Testis (tissue), 3 donors: ENCODE data around the gene LRRC4C. TPM values are rescaled to one million over a fixed set of nuclear protein-coding genes. Genes with fewer than 3 reads are reported as not detected.

ENCODE experiments used
- DNase-seq: peaks from one replicate; pipeline ENCODE4 v3.0.0-alpha.2; 2019
- H3K27ac ChIP-seq, 2 donors: fragments of 200-600 bp; sonication (generic); one replicate each; pipeline ENCODE4 v1.5.1; 2019
- H3K27me3 ChIP-seq: fragments of 200-600 bp; sonication (generic); one replicate; pipeline ENCODE4 v1.5.1; 2019
- H3K36me3 ChIP-seq: fragments of 200-600 bp; sonication (generic); one replicate; pipeline ENCODE4 v1.5.1; 2017; ENCODE audit warnings: low read depth; ENCODE audit errors: missing control alignments
- H3K4me1 ChIP-seq: fragments of 200-600 bp; sonication (generic); one replicate; pipeline ENCODE4 v1.5.1; 2019
- H3K4me3 ChIP-seq, 2 donors: fragments of 200-600 bp; sonication (generic); one replicate each; pipeline ENCODE4 v1.5.1; 2017 to 2019
- H3K9me3 ChIP-seq: fragments of 200-600 bp; sonication (generic); one replicate; pipeline ENCODE4 v1.5.1; 2017
- CTCF ChIP-seq, 3 experiments: fragments of 450-650 bp in 2 of 3; fragments of 200-600 bp in 1 of 3; sonication (generic) in 1 of 3; IDR thresholded peaks; one replicate each; pipeline ENCODE4 v1.5.1; 2016 to 2019; ENCODE audit warnings: antibody characterized with exemption in 3 of 3, mild to moderate bottlenecking in 2 of 3, moderate library complexity in 1 of 3
- POLR2A ChIP-seq: fragments of 450-650 bp; IDR thresholded peaks from one replicate; pipeline ENCODE4 v1.6.1; 2017; ENCODE audit warnings: antibody characterized with exemption, mild to moderate bottlenecking, moderate library complexity
- WGBS, 2 donors: methylation state at CpG; one replicate each; pipeline ENCODE4 v1.1.5; 2018; 5-methylcytosine and 5-hydroxymethylcytosine counted together
- intact Hi-C: fragments of 100-400 bp; cut with DNase I; formaldehyde crosslinking; loops from one replicate; pipeline ENCODE4 v1.15.1; 2023; ENCODE audit warnings: low total_unique reads
- polyA plus RNA-seq: library from polyadenylated mRNA; stranded (reverse); fragments of 350-450 nt; fragmentation: Illumina TruSeq; extraction: RNeasy Lipid Tissue Mini Kit (QIAGEN cat#74804); gene quantifications from one replicate; pipeline ENCODE4 v1.2.3, GENCODE V29; 2014; ENCODE audit warnings: low read depth, low replicate concordance; ENCODE audit not compliant: insufficient read depth
- total RNA-seq, 2 donors: library from RNA; depleted of rRNA; stranded (reverse); fragments of >200 nt; gene quantifications; one replicate each; pipeline ENCODE4 v1.2.3, GENCODE V29; 2016

LRRC4C gene
- total and polyA plus RNA-seq, 3 donors from 2014 or later, result 0.16 to 0.56 (median 0.45) TPM

- peak; percentile 17 for DNase-seq
- Histone ChIP-seq H3K27me3 (no peaks in the 10 kb centered on the region), H3K27ac (no peak overlapping the region), H3K36me3 (no peaks in the 10 kb centered on the region), H3K9me3 (no peaks in the 10 kb centered on the region), H3K4me1 (no peaks in the 10 kb centered on the region), H3K4me3 (no peak overlapping the region)
- no peak for TF ChIP-seq CTCF (IDR thresholded peaks at IDR 0.05)
- TF ChIP-seq POLR2A, result no peak
- 64 to 81% methylated on average over 2 of the region's 2 CpGs for WGBS, 2 donors
- intact Hi-C loops, result no loop called here
Observed at GRCh38 chr11:41382927-41383326, 76.5 kb downstream of the LRRC4C start.

GRCh38 chr11:41379084-41379483 is 80.4 kb downstream of the LRRC4C start:
- no peak for DNase-seq
- no peak overlapping the region for H3K27ac ChIP-seq
- TF ChIP-seq POLR2A (no peak), CTCF (IDR thresholded peaks at IDR 0.05) (no peak)
- intact Hi-C loops, result no loop called here
- no peaks in the 10 kb centered on the region for H3K9me3 ChIP-seq
- H3K4me1 ChIP-seq, result no peaks in the 10 kb centered on the region
- no peaks in the 10 kb centered on the region for H3K27me3 ChIP-seq
- no peaks in the 10 kb centered on the region for H3K36me3 ChIP-seq
- H3K4me3 ChIP-seq, result no peak overlapping the region

DNA sequence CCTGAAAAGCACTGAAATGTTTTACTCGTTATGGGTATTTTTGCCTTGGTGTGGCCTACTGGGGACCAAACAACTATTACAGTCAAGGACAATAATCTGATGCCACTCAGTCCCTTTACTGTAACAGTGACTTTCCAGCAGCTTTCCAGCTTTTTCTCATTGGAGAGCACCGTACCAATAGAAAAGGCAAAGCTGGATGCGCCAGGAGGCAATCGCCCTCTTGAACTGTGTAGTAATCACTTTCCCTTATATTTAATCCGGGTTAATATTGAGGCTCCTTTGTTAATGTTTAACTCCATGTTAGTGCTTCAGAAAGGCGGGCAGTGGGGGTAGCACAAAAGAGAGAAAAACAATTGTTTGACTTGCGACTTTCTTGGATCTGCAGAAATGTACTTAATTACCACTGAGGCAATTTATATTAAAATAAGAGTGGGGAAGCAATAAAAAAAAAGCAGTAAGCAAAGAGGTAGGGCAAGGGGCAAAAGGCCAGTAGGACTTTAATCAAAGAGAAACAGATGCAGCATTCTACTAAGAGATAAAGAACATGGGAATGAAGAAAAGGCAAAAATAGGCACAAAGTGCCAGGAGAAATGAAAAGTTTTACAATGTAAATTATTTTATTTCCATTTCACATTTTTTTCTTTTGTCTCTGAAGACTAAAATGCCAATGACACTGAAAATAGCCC is 81.6 kb downstream of the LRRC4C start:
- no peak for DNase-seq
- Histone ChIP-seq H3K9me3 (no peaks in the 10 kb centered on the region), H3K27me3 (no peaks in the 10 kb centered on the region), H3K36me3 (no peaks in the 10 kb centered on the region), H3K27ac (no peak overlapping the region), H3K4me3 (no peak overlapping the region), H3K4me1 (no peaks in the 10 kb centered on the region)
- WGBS, 2 donors, result 75 to 78% methylated on average over 7 of the region's 7 CpGs
- no peak for TF ChIP-seq CTCF (IDR thresholded peaks at IDR 0.05)
- TF ChIP-seq POLR2A, result no peak
- intact Hi-C loops, result no loop called here

- no peaks in the 10 kb centered on the region for H3K27me3 ChIP-seq
- no peak for TF ChIP-seq POLR2A
- TF ChIP-seq CTCF (IDR thresholded peaks at IDR 0.05), result no peak
Observed at GRCh38 chr11:41351825-41352224, 107.6 kb downstream of the LRRC4C start.

GRCh38 chr11:41346042-41346441 is 113.4 kb downstream of the LRRC4C start:
- intact Hi-C loops, result no loop called here
- H3K9me3 ChIP-seq, result no peaks in the 10 kb centered on the region
- H3K36me3 ChIP-seq, result no peaks in the 10 kb centered on the region
- 57 to 67% methylated on average over 2 of the region's 2 CpGs for WGBS, 2 donors
- no peaks in the 10 kb centered on the region for H3K27me3 ChIP-seq
- H3K4me1 ChIP-seq, result no peaks in the 10 kb centered on the region
- no peak overlapping the region for H3K4me3 ChIP-seq
- no peak overlapping the region for H3K27ac ChIP-seq
- no peak for TF ChIP-seq CTCF (IDR thresholded peaks at IDR 0.05)
- TF ChIP-seq POLR2A, result no peak
- DNase-seq, result no peak

More at GRCh38 chr11:41351825-41352224, 107.6 kb downstream of the LRRC4C start:
- Histone ChIP-seq H3K9me3 (no peaks in the 10 kb centered on the region), H3K36me3 (no peaks in the 10 kb centered on the region), H3K4me1 (no peaks in the 10 kb centered on the region), H3K4me3 (no peak overlapping the region), H3K27ac (no peak overlapping the region)
- intact Hi-C loops, result no loop called here
- WGBS, 2 donors, result 68 to 84% methylated on average over 2 of the region's 2 CpGs
- no peak for DNase-seq
